BLaER1 (cell line): ENCODE results near the gene CD1D.

ENCODE experiments used
- H3K27ac ChIP-seq: shearing (Covaris generic); formaldehyde crosslinking; 2 replicates; pipeline ENCODE4 v1.8.1; 2022
- H3K27me3 ChIP-seq: shearing (Covaris generic); formaldehyde crosslinking; 2 replicates; pipeline ENCODE4 v1.8.1; 2022
- H3K36me3 ChIP-seq: shearing (Covaris generic); formaldehyde crosslinking; 2 replicates; pipeline ENCODE4 v1.8.1; 2022
- H3K4me1 ChIP-seq: shearing (Covaris generic); formaldehyde crosslinking; 2 replicates; pipeline ENCODE4 v1.8.1; 2022
- H3K4me2 ChIP-seq: shearing (Covaris generic); formaldehyde crosslinking; 2 replicates; pipeline ENCODE4 v1.8.1; 2022
- H3K4me3 ChIP-seq: shearing (Covaris generic); formaldehyde crosslinking; 2 replicates; pipeline ENCODE4 v1.8.1; 2022
- H3K9ac ChIP-seq: shearing (Covaris generic); formaldehyde crosslinking; 2 replicates; pipeline ENCODE4 v1.8.1; 2022
- H3K9me3 ChIP-seq: shearing (Covaris generic); formaldehyde crosslinking; 2 replicates; pipeline ENCODE4 v1.8.1; 2022
- H4K20me1 ChIP-seq: shearing (Covaris generic); formaldehyde crosslinking; 2 replicates; pipeline ENCODE4 v1.8.1; 2022
- Cebpa-rat ChIP-seq: shearing (Covaris generic); IDR thresholded peaks from 2 replicates; pipeline ENCODE4 v1.8.1; 2022

The CD1D gene

DNA sequence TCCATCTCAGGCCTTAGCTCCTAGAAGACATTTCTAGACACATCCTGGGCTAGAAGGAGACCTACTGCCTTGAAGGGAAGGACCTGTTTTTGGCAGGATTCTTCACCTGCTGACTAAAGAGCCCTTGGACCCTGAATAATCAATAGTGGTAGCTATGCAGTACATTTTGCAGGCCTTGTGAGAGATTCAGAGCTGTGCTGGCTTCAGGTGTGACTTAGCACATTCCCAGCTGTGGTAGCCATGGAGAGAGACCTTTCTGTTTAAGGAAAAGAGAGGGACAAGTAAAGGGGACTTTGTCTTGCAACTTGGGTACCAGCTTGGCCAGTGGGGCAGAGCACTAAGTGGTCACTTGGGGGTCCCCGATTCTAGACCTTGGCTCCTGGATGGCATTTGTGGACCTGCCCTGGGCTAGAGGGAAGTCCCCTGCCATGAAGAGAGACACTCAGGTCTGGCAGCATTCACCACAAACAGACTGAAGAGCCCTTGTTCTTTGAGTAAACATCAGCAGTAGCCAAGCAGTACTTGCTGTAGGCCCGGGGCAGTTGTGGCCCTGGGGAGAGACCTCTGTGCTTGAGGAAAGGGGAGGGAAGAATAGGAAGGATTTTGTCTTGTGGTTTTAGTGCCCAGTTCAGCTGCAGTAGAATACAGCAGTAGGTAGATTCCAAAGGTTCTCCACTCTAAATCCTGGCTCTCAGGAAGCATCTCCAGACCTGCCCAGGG lies 47.4 kb downstream of the CD1D start:
- H3K9ac ChIP-seq: no peak overlapping the region
- peaks cover 20% of the 10 kb centered on the region for H3K9me3 ChIP-seq
- H3K4me2 ChIP-seq: no peak overlapping the region
- H3K27me3 ChIP-seq: no peaks in the 10 kb centered on the region
- H3K27ac ChIP-seq: no peak overlapping the region
- H3K4me1 ChIP-seq: no peaks in the 10 kb centered on the region
- H3K36me3 ChIP-seq: no peaks in the 10 kb centered on the region
- TF ChIP-seq Cebpa-rat: no peak
- no peak overlapping the region for H3K4me3 ChIP-seq
- no peaks in the 10 kb centered on the region for H4K20me1 ChIP-seq
